ENCODE data around the gene PRX. TPM values are rescaled to one million over a fixed set of nuclear protein-coding genes. Genes with fewer than 3 reads are reported as not detected.
"Not testable (repeated sequence)": the region's sequence is repeated elsewhere in the genome, so short reads cannot be mapped to it uniquely, and the experiment has no call there.

The PRX gene
- polyA plus RNA-seq, 5 donors, result 9.7 to 17.2 (median 11.0) TPM

GRCh38 chr19:40417643-40417981 lies 4.4 kb upstream of the PRX start:
- no peak for DNase-seq

DNA sequence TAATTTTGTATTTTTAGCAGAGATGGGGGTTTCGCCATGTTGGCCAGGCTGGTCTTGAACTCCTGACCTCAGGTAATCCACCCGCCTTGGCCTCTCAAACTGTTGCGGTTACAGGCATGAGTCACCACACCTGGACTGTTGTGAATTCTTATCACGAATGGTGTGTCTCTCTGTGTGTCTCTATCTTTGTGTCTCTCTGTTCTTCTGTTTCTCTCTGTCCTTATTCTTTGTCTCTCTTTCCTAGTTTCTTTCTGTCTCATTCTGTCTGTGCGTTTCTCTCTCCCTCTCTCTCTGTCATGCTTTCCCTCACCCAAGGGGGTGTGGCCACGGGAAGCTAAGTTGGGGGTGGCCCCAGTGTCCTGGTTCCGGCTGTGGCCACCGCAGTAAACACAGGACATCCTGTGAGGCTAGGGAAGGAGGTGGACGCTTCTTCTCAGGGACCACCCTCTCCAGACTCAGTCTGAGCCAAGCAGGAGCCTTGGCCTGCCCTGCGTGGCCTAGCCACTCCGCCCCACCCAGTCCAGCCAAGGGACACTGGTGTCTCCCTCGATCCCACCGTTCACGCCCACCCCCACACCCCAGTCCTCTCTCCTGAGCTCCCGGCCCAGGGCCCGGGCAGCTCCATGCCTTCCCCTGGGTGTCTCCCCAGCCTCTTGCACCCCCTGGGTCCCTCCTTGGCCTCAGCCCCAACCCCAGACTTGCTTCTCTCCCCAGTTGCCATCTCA lies 3.9 kb upstream of the PRX start:
- DNase-seq, result peak; percentile 57 to 61

DNA sequence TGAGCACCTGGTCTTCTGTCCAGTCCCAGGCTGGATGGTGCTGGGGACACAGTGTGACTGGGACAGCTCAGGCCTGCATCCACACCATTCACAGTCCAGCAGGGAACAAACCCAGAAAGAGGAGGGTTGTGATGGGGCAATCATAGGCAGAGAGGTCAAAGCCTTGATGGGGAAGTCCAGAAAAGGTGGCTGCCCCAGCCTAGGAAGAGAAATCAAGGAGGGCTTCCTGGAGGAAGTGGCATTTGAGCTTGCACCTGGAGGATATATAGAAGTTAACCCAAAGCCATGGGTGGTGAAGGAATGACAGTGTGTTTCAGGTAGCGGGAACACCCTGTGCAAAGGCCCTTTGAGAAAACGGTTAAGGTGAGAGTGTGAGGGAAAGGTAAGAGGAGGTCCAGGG lies 2.6 kb upstream of the PRX start:
- no peak for DNase-seq

GRCh38 chr19:40414542-40415535 lies 1.7 kb upstream of the PRX start:
- no peak for DNase-seq

DNA sequence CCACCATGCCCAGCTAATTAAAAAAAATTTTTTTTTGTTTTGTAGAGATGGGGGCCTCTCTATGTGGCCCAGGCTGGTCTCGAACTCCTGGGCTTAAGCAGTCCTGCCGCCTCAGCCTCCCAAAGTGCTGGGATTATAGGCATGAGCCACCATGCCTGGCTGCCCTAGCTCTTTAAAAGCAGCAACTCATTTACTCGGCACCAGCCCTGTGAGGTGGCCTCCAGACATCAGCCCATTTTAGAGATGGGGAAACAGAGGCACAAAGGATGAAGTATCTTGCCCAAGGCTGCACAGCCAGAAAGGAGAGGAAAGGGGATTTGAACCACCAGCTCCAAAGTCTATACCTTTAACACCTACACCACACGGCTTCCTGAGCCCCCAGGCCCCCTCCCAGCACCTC lies 312 bp downstream of the PRX start:
- no peak for DNase-seq

DNA sequence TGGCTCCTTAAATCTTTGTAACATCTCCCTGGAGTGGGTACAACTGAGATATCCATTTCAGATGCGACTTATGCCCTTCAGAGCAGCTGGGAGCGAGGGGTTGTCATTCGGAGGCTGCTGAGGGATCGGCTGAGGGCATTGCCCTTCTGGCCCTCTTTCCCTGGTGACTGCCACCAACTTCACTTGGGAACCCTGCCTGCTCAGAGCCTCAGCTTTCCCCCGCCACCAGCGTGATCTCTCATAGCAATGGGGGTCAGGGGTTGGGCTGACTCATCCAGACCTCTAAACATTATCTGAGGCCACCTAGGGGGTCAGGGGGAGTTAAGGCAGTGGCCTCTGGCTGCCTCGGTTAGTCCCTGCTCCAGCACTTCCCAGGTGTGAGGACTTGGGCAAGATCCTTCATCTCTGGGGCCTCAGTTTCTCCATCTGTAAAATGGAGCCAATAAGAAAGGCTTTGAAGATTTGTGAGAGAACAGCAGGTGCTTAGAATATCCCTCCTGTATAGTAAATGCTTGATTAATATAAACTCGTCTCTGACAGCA lies 1.1 kb downstream of the PRX start:
- no peak for DNase-seq

DNA sequence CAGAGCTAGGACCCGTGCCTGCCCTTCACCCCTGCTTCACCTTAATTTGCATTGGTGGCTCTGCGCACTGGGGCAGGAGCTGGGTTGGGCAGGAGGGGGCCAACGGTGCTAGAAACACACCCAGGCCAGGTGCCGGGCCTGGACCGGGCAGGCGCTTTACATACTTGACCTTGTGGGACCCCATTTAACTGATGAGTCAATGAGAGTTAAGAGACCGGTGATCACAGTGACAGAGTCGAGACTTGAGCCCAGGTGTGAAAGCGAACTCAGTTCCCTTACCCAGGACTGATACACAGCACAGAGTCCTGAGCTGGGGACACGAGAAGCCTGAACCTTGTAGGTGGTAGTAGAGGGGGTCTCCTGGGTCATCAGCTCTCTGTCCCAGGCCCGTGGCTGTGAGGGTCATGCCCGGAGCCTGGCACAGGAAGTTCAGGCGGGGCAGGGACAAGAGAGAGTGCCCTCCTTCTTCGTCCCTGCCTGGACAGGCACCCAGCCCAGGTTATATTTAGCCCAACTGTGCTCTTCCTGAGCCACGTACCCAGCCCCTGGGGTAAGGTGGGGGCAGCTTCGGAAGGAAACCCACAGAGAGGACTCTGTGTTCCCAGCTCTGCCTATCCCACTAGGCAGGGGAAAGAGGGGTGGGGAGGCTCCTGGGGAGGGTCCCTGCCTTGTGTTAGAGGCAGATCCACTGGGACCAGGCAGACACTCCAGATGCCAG lies 1.9 kb downstream of the PRX start:
- DNase-seq, result no peak

DNA sequence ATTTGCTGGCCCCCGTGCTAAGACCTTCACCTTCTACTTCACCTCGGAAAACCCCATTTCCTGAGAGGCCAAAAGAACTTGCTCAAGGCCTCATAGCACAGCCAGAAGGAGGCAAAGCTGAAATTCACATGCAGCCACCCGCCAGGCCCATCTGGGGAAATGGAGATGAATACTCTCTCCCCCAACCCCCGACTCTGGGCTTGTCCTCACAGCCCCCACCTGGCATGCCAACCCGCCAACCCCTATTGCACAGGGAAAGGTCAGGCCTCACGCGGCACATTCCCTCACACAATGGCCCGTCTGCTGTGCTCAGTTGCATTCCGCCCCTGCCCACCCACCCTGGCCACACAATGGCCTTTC lies 3.2 kb downstream of the PRX start:
- DNase-seq, result no peak

GRCh38 chr19:40408598-40408925 lies 4.6 kb downstream of the PRX start:
- not testable (repeated sequence) for DNase-seq

- DNase-seq, result no peak
These were observed 5.2 kb downstream of the PRX start for GRCh38 chr19:40407714-40408597.

- peak; percentile 80 to 81 for DNase-seq
These were observed 9.8 kb downstream of the PRX start for GRCh38 chr19:40403262-40403984.

- no peak for DNase-seq
These were observed 12.6 kb downstream of the PRX start for GRCh38 chr19:40400559-40400958.

DNA sequence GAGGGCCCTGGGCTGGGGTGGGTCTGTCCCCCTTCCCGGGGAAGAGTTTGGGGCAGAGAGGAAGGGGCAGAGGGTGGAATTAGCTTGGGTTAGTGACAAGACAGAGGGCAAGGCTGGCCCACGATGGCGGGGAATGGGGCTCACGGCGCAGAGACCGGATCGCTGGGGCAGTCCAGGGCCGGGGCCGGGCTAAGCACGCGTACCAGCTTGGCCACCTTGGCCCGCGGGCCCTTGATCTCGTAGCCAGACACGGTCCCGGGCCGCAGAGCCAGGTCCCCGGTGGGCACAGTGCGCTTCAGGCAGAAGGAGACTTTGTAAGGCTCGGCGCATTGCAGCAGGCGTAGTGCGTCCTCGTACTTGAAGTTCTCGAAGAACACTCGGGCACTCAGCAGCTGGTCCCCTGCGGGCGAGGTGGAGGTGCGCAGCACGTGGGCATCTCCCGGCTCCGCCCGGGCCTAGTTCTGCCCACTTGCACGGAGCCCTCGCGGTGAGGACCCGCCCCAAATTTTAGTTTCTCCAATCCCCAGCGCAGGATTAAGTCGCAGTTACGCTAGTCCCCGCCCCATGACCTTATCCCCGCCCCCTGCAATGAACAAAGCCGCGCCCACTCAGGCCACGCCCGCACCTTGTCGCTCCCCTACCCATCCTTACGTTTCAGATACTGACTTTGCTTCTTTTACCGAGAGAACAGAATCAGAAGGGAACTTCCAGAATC lies 14.6 kb downstream of the PRX start:
- DNase-seq, result peak; percentile 32 to 45

GRCh38 chr19:40397568-40397906 lies 15.6 kb downstream of the PRX start:
- DNase-seq, result no peak

GRCh38 chr19:40396886-40397567 lies 16.2 kb downstream of the PRX start:
- DNase-seq, result no peak

- no peak for DNase-seq
These were observed 17.2 kb downstream of the PRX start for GRCh38 chr19:40395956-40396355.

GRCh38 chr19:40394816-40395210 lies 18.4 kb downstream of the PRX start:
- no peak for DNase-seq

DNA sequence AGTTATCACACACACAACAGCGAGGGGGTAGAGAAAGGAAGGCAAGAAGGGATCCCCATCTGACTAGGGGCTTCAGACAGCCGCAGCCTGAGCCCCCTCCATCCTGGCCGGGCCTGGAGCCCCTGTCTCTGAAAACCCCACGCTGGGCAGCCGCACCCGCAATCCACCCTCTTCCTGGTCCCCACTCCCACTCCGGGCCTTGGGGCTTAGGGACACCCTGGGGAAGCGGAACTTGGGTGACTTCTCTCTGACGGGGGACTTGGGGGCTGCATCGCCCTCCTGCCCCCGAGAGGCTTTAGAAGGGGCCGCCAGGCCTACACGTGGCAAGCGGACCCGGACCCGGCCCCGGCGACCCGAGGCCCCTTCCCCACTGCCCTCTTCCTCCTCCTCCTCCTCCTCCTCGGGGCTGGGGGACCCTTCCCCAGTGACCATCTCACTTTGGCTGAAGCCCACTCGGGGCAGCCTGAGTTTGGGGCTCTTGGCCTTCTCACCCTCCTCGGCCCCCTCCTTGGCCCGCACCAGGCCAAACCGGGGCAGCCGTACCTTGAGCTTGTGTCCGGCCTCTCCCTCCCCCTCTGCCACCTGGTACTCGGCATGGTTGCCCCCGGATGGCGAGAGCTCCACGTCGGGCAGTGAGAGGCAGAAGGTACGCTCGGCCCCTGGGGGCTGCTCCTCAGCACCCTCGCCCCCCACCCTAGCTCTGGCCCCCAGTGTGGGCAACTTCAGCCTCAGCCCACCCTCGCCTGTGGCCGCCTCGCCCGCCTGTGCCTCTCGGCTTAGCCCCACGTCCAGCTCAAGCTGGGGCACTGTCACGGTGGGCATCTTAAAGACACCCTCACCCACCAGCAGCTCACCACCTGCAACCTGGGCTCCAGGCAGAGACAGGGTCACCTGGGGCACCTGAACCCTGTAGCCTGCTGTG lies 19.0 kb downstream of the PRX start:
- DNase-seq, result no peak

All from right lung (tissue), 5 donors.